COLO829 (cell line): ENCODE measurements around the gene NDUFAF3.
"Not testable (repeated sequence)": the region's sequence is repeated elsewhere in the genome, so short reads cannot be mapped to it uniquely, and the experiment has no call there.

Source experiments
- DNase-seq: peaks from one replicate; pipeline ENCODE4 v3.0.0; 2012; ENCODE audit warnings: low spot score

Gene NDUFAF3

GRCh38 chr3:48999085-48999858, 22.6 kb upstream of the NDUFAF3 start:
- no peak for DNase-seq

GRCh38 chr3:49001155-49001554, 20.8 kb upstream of the NDUFAF3 start:
- no peak for DNase-seq

- no peak for DNase-seq
These were observed 17.3 kb upstream of the NDUFAF3 start for GRCh38 chr3:49004352-49005302.

- no peak for DNase-seq
These were observed 16.6 kb upstream of the NDUFAF3 start for GRCh38 chr3:49005303-49005680.

- no peak for DNase-seq
These were observed 15.9 kb upstream of the NDUFAF3 start for GRCh38 chr3:49005998-49006397.

- no peak for DNase-seq
These were observed 15.4 kb upstream of the NDUFAF3 start for GRCh38 chr3:49006408-49007067.

GRCh38 chr3:49007068-49007770, 14.7 kb upstream of the NDUFAF3 start, which contains the start of gene WDR6:
WDR6 (plus strand) TSS chr3:49007391; CDS start chr3:49007432, 41 bp downstream.
- DNase-seq, result peak; percentile 92

GRCh38 chr3:49007771-49008528, 14.0 kb upstream of the NDUFAF3 start:
- DNase-seq, result peak; percentile 78

GRCh38 chr3:49008627-49009026, 13.3 kb upstream of the NDUFAF3 start:
- DNase-seq, result not testable (repeated sequence)

GRCh38 chr3:49009396-49009795, 12.5 kb upstream of the NDUFAF3 start:
- no peak for DNase-seq

GRCh38 chr3:49012441-49013017, 9.4 kb upstream of the NDUFAF3 start:
- no peak for DNase-seq

- DNase-seq, result no peak
These were observed 8.7 kb upstream of the NDUFAF3 start for GRCh38 chr3:49013113-49013737.

- no peak for DNase-seq
These were observed 7.9 kb upstream of the NDUFAF3 start for GRCh38 chr3:49013738-49014660.

GRCh38 chr3:49015072-49015471, 6.8 kb upstream of the NDUFAF3 start:
- DNase-seq, result no peak

GRCh38 chr3:49015765-49016164, 6.2 kb upstream of the NDUFAF3 start:
- no peak for DNase-seq

GRCh38 chr3:49016414-49017228, 5.3 kb upstream of the NDUFAF3 start:
- DNase-seq, result no peak

- no peak for DNase-seq
These were observed 4.5 kb upstream of the NDUFAF3 start for GRCh38 chr3:49017229-49017970.
